Gastroesophageal sphincter (tissue), 4 donors: ENCODE results near the gene SYNGR3. TPM values are rescaled to one million over a fixed set of nuclear protein-coding genes. Genes with fewer than 3 reads are reported as not detected.

Source experiments
- small RNA-seq, 4 donors: library from RNA; depleted of rRNA; stranded (forward); fragments of <200 nt; gene quantifications; one replicate each; pipeline ENCODE3, GENCODE V24; 2016
- total RNA-seq, 4 donors: library from RNA; depleted of rRNA; stranded (reverse); fragments of >200 nt; gene quantifications; one replicate each; pipeline ENCODE4 v1.1.0, GENCODE V29; 2016

Gene SYNGR3
- total RNA-seq, 4 donors from 2014 or later: 1.2 to 5.1 (median 3.1) TPM; not detected in 1

Small RNA genes lying within 50 kb of the gene (small RNA-seq; reads per million reads assigned to genes)
- gene AC005363.2 (0 reads per million in 4 donors), gene RN7SL219P (0 reads per million in 4 donors), gene SNORA10 (0 reads per million in 4 donors), gene SNORA64 (0 reads per million in 4 donors)

Other genes starting within 250 kb of the SYNGR3 start
- gene NME3, start 218.4 kb upstream of the SYNGR3 start, total RNA-seq: 100 to 1,000 TPM in 1 of 4 donors, 10 to 100 TPM in 3; 49.9 to 106 (median 87.2) TPM
- 10 to 100 TPM in 1 of 4 donors, 1 to 10 TPM in 3; 4.6 to 20.4 (median 7.7) TPM for gene EME2, start 217.2 kb upstream of the SYNGR3 start, total RNA-seq
- 10 to 100 TPM; 44.4 to 72.8 (median 61.3) TPM for gene MRPS34, start 216.8 kb upstream of the SYNGR3 start, total RNA-seq
- gene SPSB3, start 207.4 kb upstream of the SYNGR3 start, total RNA-seq: 10 to 100 TPM; 52.4 to 81.1 (median 75.4) TPM
- gene NUBP2, start 207.0 kb upstream of the SYNGR3 start, total RNA-seq: 10 to 100 TPM; 64.4 to 92.2 (median 80.6) TPM
- gene IGFALS, start 196.3 kb upstream of the SYNGR3 start, total RNA-seq: 1 to 10 TPM in 1 of 4 donors, under 1 TPM in 2, not detected in 1; 0.47 to 1.1 (median 0.67) TPM
- 100 to 1,000 TPM; 124 to 245 (median 175) TPM for gene HAGH, start 163.1 kb upstream of the SYNGR3 start, total RNA-seq
- gene FAHD1, start 162.8 kb upstream of the SYNGR3 start, total RNA-seq: 10 to 100 TPM; 22.9 to 44.0 (median 30.2) TPM
- not detected for gene MEIOB, start 117.8 kb upstream of the SYNGR3 start, total RNA-seq
- not detected for gene HS3ST6, start 71.6 kb upstream of the SYNGR3 start, total RNA-seq
- gene MSRB1, start 46.8 kb upstream of the SYNGR3 start, total RNA-seq: 10 to 100 TPM; 23.8 to 53.7 (median 44.8) TPM
- gene RPL3L, start 35.3 kb upstream of the SYNGR3 start, total RNA-seq: not detected
- 100 to 1,000 TPM; 214 to 400 (median 243) TPM for gene NDUFB10, start 30.4 kb upstream of the SYNGR3 start, total RNA-seq
- 1,000 to 10,000 TPM in 3 of 4 donors, 100 to 1,000 TPM in 1; 899 to 1,585 (median 1,295) TPM for gene RPS2, start 25.1 kb upstream of the SYNGR3 start, total RNA-seq
- gene RNF151, start 23.1 kb upstream of the SYNGR3 start, total RNA-seq: not detected
- 10 to 100 TPM; 26.7 to 38.6 (median 33.2) TPM for gene TBL3, start 17.9 kb upstream of the SYNGR3 start, total RNA-seq
- gene NOXO1, start 8.5 kb upstream of the SYNGR3 start, total RNA-seq: 1 to 10 TPM in 2 of 4 donors, not detected in 2; 1.0 to 1.1 TPM
- gene GFER, start 5.8 kb upstream of the SYNGR3 start, total RNA-seq: 10 to 100 TPM; 12.8 to 45.6 (median 25.1) TPM
- 10 to 100 TPM; 28.5 to 43.0 (median 34.6) TPM for gene ZNF598, start 19.9 kb downstream of the SYNGR3 start, total RNA-seq
- gene NPW, start 29.8 kb downstream of the SYNGR3 start, total RNA-seq: not detected
- gene NHERF2, start 36.9 kb downstream of the SYNGR3 start, total RNA-seq: 100 to 1,000 TPM in 1 of 4 donors, 10 to 100 TPM in 3; 43.8 to 106 (median 63.8) TPM
- gene NTHL1, start 57.9 kb downstream of the SYNGR3 start, total RNA-seq: 10 to 100 TPM; 18.4 to 25.4 (median 21.6) TPM
- 10 to 100 TPM; 36.3 to 78.8 (median 54.6) TPM for gene TSC2, start 58.0 kb downstream of the SYNGR3 start, total RNA-seq
- gene PKD1, start 145.9 kb downstream of the SYNGR3 start, total RNA-seq: 100 to 1,000 TPM; 181 to 492 (median 352) TPM
- gene RAB26, start 158.7 kb downstream of the SYNGR3 start, total RNA-seq: 1 to 10 TPM in 1 of 4 donors, under 1 TPM in 1, not detected in 2; 0.39 to 1.0 TPM
- gene TRAF7, start 165.8 kb downstream of the SYNGR3 start, total RNA-seq: 10 to 100 TPM; 36.3 to 70.1 (median 56.3) TPM
- gene CASKIN1, start 206.6 kb downstream of the SYNGR3 start, total RNA-seq: under 1 TPM in 2 of 4 donors, not detected in 2; 0.27 to 0.35 TPM
- gene MLST8, start 215.5 kb downstream of the SYNGR3 start, total RNA-seq: 10 to 100 TPM; 29.0 to 50.8 (median 34.1) TPM
- gene BRICD5, start 220.9 kb downstream of the SYNGR3 start, total RNA-seq: 10 to 100 TPM in 1 of 4 donors, 1 to 10 TPM in 2, under 1 TPM in 1; 0.72 to 10.3 (median 3.5) TPM
- 10 to 100 TPM in 2 of 4 donors, 1 to 10 TPM in 2; 7.6 to 17.3 (median 12.5) TPM for gene PGP, start 224.9 kb downstream of the SYNGR3 start, total RNA-seq
- 10 to 100 TPM; 23.1 to 35.2 (median 28.8) TPM for gene E4F1, start 233.6 kb downstream of the SYNGR3 start, total RNA-seq
- gene DNASE1L2, start 246.5 kb downstream of the SYNGR3 start, total RNA-seq: 1 to 10 TPM in 2 of 4 donors, under 1 TPM in 1, not detected in 1; 0.27 to 1.7 (median 1.1) TPM